Fibroblast of peridontal ligament (primary cell): ENCODE results near the gene ZMIZ1.

Experiments
- DNase-seq: peaks from one replicate; pipeline ENCODE4 v3.0.0-alpha.2; 2010; ENCODE audit errors: extremely low read depth

Gene ZMIZ1

GRCh38 chr10:79139124-79139835 is 70.5 kb downstream of the ZMIZ1 start:
- peak; percentile 90 for DNase-seq

- DNase-seq, result no peak
Measured at GRCh38 chr10:79140085-79140793, 71.5 kb downstream of the ZMIZ1 start.

DNA sequence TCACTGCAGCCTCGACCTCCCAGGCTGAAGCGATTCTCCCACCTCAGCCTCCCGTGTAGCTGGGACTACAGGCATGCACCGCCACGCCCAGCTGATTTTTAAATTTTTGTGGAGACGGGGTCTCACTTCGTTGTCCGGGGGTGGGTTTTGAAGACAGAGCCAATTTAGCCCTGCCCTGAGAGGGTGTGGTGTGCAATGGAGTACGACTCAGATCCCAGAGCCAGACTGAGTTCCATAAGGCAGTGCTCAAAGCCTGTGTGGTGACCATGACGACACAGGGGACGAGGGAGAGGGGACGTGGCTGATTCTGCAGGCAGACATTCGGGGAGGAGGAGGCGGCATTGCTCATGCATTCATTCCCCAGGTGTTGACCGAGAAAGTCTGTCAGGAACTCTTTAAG is 72.1 kb downstream of the ZMIZ1 start:
- no peak for DNase-seq

DNA sequence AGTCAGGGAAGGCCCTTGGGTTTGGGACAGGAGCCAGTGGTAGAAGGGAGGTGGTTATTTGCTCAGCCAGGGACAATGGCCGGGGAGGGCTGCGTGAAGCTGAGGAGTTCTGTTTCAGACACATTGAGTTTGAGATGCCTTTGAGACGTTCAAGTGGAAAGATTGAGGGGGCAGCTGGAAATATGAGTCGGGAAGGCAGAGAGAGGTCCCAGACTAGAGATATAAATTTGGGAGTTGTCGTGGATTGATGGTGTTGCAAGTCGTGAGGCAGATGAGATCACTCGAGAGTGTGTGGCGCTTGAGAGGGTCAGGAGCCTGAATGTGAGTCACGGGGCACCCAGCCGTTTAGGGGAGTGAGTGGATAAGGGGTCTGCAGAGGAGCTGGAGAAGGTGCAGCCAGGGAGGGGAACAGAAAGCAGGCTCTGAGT is 73.3 kb downstream of the ZMIZ1 start:
- DNase-seq, result peak; percentile 68

- DNase-seq, result no peak
Measured at GRCh38 chr10:79142522-79143309, 74.0 kb downstream of the ZMIZ1 start.

- no peak for DNase-seq
Measured at GRCh38 chr10:79143879-79144278, 75.1 kb downstream of the ZMIZ1 start.

DNA sequence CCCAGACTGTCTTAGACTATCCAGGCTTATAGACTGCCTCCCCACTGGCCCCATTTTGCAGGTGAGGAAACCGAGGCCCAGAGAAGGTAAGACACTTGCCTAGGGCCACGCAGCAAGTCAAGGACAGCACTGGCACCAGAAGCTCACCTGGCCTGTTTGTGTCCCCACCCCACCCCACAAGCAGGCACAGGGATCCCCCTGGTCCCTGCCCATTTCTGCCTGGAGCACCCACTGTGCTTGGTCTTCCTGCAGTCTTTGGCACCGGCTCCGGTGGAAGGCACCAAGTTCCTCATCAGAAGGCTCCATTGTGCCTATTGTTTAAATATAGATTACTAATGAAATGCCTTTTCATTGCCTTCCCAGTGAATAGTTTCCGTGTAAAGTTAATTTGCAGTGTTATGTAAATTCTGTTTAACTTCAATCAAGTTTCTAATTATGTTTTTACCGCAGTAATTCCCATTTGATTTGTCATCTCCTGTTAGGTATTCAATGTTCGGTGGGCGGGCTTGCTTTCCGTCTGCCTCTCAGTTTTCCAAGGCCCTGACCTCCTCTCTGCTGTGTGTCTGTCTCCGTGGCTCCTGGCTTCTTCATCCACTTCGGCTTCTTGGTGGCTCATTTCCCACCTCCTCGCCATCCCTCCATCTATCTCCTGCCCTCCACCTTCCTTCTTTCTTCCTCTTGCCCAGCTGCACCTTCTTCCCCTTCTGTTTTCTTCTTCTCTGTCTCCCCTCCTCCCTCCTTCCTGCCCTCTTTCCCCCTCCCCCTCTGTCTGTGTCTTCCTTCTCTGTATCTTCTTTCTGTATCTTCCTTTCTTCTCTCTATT is 75.8 kb downstream of the ZMIZ1 start:
- DNase-seq, result peak; percentile 42

- DNase-seq, result no peak
Measured at GRCh38 chr10:79145174-79145483, 76.4 kb downstream of the ZMIZ1 start.

- no peak for DNase-seq
Measured at GRCh38 chr10:79145517-79146470, 77.0 kb downstream of the ZMIZ1 start.

DNA sequence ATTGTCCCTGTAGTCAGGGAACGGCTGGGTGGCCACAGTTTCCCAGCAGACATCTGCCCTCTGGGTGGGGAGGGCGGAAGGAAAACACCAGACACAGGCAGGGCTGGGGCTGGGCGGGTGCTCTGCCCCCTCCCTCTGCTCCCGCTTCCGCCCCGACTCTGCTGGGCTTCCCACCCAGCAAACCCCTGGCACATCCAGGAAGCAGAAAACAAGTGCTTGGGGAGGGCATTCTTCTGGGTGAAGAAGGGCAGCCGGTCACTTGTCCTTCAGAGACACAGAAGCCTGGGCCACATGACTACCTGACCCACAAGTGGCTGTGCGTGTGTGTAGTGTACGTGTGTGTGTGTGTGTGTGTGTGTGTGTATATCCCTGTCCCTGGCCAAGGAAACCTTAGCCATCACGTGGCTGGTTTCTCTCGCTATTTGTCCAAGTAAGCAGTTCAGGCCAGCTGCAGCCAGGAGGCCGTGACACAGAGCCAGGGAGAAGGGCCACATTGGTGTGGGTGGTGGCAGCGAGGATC is 77.9 kb downstream of the ZMIZ1 start:
- DNase-seq, result no peak

- DNase-seq, result no peak
Measured at GRCh38 chr10:79147306-79147705, 78.5 kb downstream of the ZMIZ1 start.

DNA sequence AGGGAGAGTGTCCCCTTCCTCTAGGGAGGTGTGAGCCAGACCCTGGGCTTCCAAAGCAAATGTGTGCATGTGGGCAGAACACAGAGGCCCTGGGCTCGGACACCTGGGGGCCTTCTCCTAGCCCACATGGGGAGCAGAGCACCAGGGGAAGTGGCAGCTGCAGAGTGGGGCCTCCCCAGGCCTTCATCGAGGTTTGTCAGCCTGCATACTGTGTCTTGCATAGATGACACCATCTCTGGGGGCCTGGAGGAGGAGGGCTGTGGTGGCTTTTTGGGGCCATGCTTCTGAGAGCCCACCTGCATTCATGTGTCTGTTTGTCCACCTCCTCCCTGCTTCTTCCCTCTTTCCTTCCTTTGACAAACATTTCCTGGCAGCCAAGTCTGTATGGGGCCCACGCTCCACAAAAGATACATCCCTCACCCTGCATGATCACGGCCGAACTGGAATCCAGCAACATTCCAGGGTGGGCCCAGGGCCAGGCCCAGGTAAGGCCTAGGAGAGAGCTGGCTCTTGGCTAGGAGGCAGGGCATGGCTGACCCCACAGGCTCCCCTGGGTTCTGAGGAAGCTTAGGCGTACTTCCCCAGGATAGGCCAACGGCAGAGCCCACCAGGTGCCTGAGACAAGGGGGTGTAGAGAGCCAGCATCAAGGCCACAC is 79.2 kb downstream of the ZMIZ1 start:
- DNase-seq, result no peak

GRCh38 chr10:79148452-79149344 is 79.9 kb downstream of the ZMIZ1 start:
- no peak for DNase-seq

GRCh38 chr10:79149345-79149661 is 80.5 kb downstream of the ZMIZ1 start:
- DNase-seq, result no peak

GRCh38 chr10:79149662-79150443 is 81.1 kb downstream of the ZMIZ1 start:
- DNase-seq, result no peak

- DNase-seq, result no peak
Measured at GRCh38 chr10:79150444-79150754, 81.6 kb downstream of the ZMIZ1 start.

GRCh38 chr10:79152423-79152817 is 83.7 kb downstream of the ZMIZ1 start:
- no peak for DNase-seq

DNA sequence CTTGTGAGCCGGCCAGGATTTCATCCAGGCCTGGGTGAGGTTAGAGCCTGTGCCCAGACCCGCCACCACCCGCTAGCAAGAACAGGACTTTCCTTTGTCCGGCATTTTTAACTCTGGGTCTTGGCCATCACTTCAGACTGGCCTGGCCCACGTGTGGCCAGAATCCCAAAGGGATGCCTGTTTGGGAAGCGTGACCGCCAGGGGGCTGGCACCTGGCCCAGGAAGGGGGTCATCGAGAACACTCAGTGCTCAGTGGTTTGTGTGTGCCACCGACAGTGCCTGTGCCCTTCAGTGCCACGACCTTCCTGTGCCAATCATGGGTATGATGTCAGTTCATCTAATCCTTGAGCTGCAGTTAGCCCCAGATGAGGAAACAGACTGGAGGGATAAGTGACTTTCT is 85.0 kb downstream of the ZMIZ1 start:
- no peak for DNase-seq
